GM19351 (cell line): ENCODE results near the gene PNMA8B.
"Not testable (repeated sequence)": the region's sequence is repeated elsewhere in the genome, so short reads cannot be mapped to it uniquely, and the experiment has no call there.

Source experiments
- ATAC-seq: cut with Tn5 transposase; IDR thresholded peaks from one replicate; pipeline ENCODE4 v1.9.1; 2021; ENCODE audit warnings: mild to moderate bottlenecking, moderate library complexity; ENCODE audit not compliant: unreplicated experiment

PNMA8B gene

DNA sequence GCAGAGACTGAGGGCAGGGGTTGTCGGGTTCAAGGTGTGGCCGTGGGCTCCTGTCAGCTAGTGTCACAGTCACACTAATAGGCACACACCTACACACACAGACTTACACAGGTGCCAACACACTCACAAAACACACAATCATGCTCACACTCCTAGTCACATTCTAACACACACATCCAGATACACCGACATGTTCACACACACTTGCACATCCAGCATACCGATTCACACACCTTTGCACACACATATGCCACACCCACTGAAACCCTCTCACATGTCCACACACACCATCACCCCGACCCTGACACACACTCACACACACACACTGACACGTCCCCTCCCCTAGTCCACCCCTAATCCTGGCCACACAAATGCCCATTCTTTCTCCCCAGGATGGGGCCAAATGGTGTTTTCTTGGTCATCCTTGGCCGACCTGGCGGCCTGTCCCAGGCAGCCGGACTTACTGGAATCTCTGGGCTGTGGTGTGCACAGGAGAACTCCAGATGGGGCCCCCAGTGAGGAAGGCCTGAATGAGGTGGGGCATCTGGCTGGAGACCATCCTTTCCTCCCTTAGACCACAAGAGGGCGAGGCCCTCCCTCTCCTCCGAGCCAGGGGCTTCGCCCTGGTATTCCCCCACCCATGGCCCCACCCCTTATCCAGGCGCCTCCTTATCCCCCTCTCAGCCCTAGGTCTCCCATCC, 19.1 kb upstream of the PNMA8B start:
- no peak for ATAC-seq

GRCh38 chr19:46513461-46514236, 18.0 kb upstream of the PNMA8B start:
- ATAC-seq: no peak

- ATAC-seq: no peak
These were observed 15.6 kb upstream of the PNMA8B start for GRCh38 chr19:46511237-46511636.

- no peak for ATAC-seq
These were observed 12.5 kb upstream of the PNMA8B start for GRCh38 chr19:46508206-46508605.

DNA sequence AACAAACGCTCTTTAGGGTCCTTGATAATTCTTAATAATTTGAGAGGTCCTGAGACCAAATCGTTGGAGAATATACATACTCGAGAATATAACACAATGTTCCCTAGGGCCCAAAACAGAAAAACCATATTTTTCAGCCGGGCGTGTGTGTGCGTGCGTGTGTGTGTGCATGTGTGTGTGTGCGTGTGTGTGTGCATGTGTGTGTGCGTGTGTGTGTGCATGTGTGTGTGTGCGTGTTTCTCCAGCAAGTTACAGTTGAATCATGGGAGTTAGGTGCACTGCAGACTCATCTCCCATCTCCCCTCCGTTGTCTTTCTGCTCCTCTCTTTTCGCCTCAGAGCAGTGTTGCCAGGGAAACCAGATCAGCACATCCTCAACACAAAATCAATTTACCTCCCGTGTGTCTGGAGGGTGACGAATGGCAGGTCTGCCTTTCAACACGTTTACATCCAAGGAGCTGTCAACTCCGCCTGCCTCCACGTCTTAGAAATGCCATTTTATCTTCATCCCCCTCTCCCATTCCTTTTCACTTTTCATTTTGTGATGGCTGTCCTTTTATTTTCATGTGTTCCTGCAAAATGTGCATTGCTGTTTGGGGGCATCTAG, 8.3 kb upstream of the PNMA8B start:
- ATAC-seq: no peak

DNA sequence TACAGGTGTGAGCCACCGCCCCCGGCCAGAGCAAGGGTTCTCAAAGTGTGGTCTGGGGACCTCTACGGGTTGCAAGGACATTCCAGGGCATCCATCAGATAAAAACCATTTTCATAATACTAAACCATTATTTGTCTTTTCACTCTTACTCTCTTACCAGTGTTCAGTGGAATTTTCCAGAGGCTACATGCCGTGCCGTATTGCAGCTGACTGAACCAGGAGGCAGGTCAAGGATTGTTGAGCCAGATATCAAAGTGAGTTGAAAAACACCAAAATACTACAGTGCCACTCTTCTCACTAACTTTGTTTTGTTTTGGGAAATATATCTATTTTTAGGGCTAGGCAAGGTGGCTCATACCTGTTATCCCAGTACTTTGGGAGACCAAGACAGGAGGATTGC, 7.2 kb upstream of the PNMA8B start:
- no peak for ATAC-seq

GRCh38 chr19:46499692-46500091, 4.0 kb upstream of the PNMA8B start:
- no peak for ATAC-seq

- ATAC-seq: no peak
These were observed 2.1 kb upstream of the PNMA8B start for GRCh38 chr19:46497773-46498172.

DNA sequence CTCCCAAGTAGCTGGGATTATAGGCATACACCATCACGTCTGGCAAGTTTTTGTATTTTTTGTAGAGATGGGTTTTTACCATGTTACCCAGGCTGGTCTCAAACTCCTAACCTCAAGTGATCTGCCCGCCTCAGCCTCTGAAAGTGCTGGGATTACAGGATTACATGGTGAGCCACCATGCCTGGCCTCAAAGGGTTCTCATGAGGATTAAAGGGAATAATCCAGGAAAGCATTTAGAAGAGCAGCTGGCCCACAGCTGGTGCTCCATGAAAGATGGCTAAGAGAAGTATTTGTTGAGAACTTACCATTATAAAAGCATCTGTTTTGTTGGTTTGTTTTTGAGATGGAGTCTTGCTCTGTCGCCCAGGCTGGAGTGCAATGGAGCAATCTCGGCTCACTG, 1.2 kb upstream of the PNMA8B start:
- not testable (repeated sequence) for ATAC-seq

DNA sequence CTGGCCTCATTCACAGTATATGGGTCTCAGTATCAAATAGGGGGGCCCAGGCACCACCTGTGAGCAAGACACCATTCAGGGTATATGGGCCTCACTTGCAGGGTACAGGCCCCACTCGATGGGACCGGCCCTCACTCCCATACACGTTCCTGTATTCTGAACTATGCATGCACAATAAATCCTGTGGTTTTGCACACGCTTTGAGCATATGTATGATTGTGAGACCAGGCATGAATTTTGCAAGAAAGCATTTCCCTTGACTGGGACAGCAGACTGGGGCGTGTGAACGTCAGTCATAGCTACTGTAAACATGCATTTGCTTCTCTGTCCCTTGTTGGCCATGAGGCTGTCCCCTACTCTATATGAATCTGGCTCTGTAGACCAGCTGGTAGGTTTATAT, 637 bp upstream of the PNMA8B start:
- ATAC-seq: no peak

GRCh38 chr19:46494941-46495785, 504 bp downstream of the PNMA8B start:
- no peak for ATAC-seq

DNA sequence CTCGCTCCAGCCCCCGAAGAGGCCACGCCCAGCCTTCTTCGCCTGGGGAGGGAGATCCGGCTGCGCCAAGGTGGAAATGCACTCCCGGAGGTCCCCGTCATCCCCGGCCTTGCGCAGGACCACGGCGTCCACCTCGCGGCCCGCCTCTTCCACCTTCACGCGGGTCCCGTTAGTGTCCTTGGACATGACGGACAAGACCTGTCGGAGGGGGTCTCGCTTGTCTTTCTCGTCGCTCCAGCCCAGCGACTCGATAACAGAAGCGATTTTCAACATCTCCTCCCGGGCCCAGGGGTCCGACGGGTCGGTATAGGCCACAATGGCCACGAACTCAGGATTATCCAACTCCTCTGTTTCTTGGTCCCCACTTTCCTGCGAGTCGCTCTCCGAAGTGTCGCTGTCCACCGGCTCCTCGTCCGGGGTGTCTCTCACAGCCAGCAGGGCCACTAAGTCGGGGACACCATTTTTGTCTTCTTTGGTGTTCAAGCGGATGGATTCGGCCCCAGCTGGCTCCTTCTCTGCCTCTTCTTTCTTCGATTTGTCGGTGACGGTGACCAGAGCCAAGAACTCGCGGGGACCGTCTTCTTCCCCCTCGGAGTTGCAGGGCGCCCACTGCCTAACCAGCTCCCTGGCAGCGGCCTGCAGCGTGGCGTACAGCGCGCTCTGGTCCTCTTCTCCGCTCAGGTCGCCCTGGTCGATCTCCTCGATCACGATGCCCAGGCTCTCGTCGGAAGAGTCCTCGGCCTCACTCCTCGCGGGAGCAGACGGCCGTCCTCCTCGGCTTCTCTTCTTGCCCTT, 1.3 kb downstream of the PNMA8B start:
- no peak for ATAC-seq

DNA sequence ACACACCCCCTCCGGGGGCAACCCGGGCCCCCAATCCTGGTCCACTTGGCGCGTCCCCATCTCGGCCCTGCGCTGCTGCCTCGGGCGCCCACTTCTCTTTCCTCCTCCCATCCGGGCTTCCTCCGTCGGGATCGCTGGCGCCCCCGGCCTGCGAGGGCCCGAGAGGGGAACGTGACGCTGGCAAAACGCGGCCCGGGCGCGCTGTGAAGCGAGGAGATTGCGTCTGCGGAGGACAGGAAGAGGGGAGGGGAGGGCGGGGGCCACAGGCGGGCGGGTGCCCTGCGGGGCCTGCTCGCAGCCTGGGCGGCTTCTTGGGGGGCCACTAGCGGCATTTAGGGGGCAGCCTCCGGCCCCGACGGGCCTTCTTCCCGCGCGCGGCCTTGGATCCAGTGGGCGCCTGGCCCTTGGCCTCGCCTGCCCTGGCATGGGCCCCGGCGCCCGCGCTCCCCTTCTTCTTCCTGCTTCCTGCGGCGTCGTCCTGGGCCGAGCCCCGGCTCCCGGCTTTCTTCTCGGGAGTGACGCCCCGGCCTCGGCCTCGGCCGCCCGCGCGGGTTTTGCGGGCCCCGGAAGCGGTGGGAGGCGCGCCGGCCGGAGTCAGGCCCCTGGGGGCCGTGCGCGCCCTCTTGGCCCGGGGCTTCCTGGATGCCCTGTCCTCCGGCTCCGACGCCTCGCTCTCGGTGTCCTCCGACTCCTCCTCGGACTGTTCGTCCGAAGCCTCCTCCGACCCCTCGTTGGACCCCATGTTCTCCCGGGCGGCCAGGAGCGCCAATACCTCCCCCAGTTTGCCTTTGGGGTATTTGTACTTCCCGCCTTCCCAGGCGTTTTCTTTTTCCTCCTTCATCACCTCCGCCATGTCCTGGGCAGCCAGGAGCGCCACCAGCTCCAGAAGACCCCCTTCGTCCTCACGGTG, 2.2 kb downstream of the PNMA8B start:
- ATAC-seq: no peak

GRCh38 chr19:46492841-46493235, 2.8 kb downstream of the PNMA8B start:
- ATAC-seq: no peak

- no peak for ATAC-seq
These were observed 3.5 kb downstream of the PNMA8B start for GRCh38 chr19:46491975-46492682.

- ATAC-seq: no peak
These were observed 4.9 kb downstream of the PNMA8B start for GRCh38 chr19:46490774-46491173.

- ATAC-seq: no peak
These were observed 6.0 kb downstream of the PNMA8B start for GRCh38 chr19:46489445-46490272.

DNA sequence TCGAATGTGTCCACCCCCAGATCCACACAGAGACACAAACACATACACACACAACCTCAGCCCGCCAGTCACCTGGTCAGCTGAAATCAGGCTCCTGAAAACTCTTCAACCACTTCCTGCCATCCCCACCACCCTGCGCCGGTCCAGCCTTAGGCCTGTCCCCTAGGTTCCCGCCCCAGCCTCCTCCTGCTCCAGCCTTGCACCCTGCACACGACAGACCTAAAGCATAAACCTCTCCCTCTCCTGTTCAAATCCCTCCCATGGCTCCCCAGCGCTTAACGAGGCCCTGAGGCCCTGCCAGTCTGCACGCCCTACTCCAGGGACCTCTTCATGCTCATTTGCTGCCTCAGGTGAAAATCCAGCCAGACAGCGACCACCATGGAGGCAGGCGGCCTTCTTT, 7.1 kb downstream of the PNMA8B start:
- ATAC-seq: no peak
